Sigmoid colon (tissue), 4 donors: ENCODE results near the gene LRRC36.

Source experiments
- CTCF ChIP-seq, 4 experiments: fragments of 450-650 bp in 3 of 4; fragments of 200-600 bp in 1 of 4; IDR thresholded peaks; one replicate each; pipeline ENCODE4 v1.5.1; 2016 to 2019; ENCODE audit warnings: antibody characterized with exemption in 4 of 4, mild to moderate bottlenecking in 3 of 4, moderate library complexity in 2 of 4
- EP300 ChIP-seq, 4 donors: sonication (generic); formaldehyde crosslinking; IDR thresholded peaks; one replicate each; pipeline ENCODE4 v1.6.1; 2017; ENCODE audit warnings: antibody characterized with exemption in 4 of 4
- POLR2A ChIP-seq, 2 donors: fragments of 450-650 bp; IDR thresholded peaks; one replicate each; pipeline ENCODE4 v1.6.1; 2016; ENCODE audit warnings: antibody characterized with exemption in 2 of 2, mild to moderate bottlenecking in 2 of 2, moderate library complexity in 2 of 2

DNA sequence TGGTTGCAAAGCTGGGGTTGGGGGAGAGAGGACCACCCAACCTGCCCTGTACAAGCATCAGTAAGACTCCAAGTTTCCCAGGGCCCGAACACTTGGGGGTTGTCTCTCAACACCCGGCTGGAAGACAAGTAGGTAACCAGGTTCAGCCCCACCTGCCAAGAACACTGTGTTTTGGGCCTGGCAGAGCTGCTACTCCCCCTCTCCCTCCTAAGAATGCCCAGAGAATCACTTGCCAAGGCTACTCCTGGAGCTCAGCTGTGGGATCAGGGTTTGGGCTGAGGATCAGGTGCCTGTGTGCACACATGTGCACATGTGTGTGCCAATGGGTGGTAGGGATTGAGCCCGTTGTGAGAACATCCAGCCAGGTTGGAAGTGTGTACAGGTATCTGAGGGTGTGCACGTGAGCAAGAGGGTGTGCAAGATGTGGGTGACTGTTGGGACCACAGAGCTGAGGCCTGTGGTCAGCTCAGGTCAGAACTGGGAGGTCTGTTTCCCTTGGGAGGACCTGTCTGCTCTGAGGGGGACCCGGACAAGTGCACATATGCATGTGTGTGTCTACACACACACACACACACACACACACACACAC is 106.6 kb downstream of the LRRC36 start:
- no peak for TF ChIP-seq EP300 (IDR thresholded peaks at IDR 0.05)
- TF ChIP-seq CTCF (IDR thresholded peaks at IDR 0.05), result no peak
- no peak for TF ChIP-seq POLR2A (IDR thresholded peaks at IDR 0.05)
